PFSK-1 (cell line): ENCODE measurements around the gene GRAMD1B.

Source experiments
- POLR2AphosphoS5 ChIP-seq: IDR thresholded peaks from 2 replicates; pipeline ENCODE4 v1.6.1; 2012; ENCODE audit warnings: low read depth, mild to moderate bottlenecking, control low read depth, low read length, moderate library complexity
- SIN3A ChIP-seq: IDR thresholded peaks from 2 replicates; pipeline ENCODE4 v1.6.1; 2012; ENCODE audit warnings: mild to moderate bottlenecking, low read length, moderate library complexity, borderline replicate concordance; ENCODE audit not compliant: insufficient read depth
- TAF1 ChIP-seq: IDR thresholded peaks from 2 replicates; pipeline ENCODE4 v1.6.1; 2012; ENCODE audit warnings: low read length, control low read depth, borderline replicate concordance; ENCODE audit not compliant: insufficient read depth
- TF ChIP-seq, protein P1 (sequence below), 2 experiments: IDR thresholded peaks; 2 replicates each; pipeline versions ENCODE4 v1.6.1 to v1.8.0; 2011 to 2012; ENCODE audit warnings: low read depth in 2 of 2, low read length in 2 of 2, control low read depth in 1 of 2, inconsistent platforms in 1 of 2, mild to moderate bottlenecking in 1 of 2, moderate library complexity in 1 of 2; ENCODE audit not compliant: insufficient read depth in 1 of 2

DNA sequence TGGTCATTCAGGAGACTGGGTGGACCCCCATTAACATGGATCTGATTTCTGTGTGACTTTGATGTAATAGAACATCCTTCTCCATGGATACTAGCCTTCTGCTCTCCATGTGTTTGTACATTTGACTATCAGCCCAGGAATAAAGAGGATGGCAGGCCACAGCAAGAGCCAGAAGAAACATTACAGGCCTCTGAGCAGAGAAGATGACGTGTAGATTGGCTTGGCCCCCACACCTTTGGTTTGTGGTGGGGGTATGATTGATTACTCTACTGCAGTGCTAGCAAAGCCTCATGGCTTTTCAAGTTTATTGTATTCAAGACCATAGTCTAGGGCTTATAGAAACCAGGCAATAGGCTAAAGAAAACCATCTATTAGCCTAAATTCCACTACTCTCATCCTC is 77.0 kb downstream of the GRAMD1B start:
- TF ChIP-seq TAF1 (no peak), POLR2AphosphoS5 (no peak), SIN3A (no peak)
- TF ChIP-seq, protein P1, sequence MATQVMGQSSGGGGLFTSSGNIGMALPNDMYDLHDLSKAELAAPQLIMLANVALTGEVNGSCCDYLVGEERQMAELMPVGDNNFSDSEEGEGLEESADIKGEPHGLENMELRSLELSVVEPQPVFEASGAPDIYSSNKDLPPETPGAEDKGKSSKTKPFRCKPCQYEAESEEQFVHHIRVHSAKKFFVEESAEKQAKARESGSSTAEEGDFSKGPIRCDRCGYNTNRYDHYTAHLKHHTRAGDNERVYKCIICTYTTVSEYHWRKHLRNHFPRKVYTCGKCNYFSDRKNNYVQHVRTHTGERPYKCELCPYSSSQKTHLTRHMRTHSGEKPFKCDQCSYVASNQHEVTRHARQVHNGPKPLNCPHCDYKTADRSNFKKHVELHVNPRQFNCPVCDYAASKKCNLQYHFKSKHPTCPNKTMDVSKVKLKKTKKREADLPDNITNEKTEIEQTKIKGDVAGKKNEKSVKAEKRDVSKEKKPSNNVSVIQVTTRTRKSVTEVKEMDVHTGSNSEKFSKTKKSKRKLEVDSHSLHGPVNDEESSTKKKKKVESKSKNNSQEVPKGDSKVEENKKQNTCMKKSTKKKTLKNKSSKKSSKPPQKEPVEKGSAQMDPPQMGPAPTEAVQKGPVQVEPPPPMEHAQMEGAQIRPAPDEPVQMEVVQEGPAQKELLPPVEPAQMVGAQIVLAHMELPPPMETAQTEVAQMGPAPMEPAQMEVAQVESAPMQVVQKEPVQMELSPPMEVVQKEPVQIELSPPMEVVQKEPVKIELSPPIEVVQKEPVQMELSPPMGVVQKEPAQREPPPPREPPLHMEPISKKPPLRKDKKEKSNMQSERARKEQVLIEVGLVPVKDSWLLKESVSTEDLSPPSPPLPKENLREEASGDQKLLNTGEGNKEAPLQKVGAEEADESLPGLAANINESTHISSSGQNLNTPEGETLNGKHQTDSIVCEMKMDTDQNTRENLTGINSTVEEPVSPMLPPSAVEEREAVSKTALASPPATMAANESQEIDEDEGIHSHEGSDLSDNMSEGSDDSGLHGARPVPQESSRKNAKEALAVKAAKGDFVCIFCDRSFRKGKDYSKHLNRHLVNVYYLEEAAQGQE (IDR thresholded peaks at IDR 0.05; ENCODE audit: insufficient read depth in 1 of 2, low read depth in 2 of 2, low read length in 2 of 2) = no peak
